GM12874 (cell line): ENCODE data around the gene SAMD4A.

ENCODE experiments used
- TF ChIP-seq, protein P1 (sequence below): IDR thresholded peaks from 2 replicates; pipeline ENCODE4 v1.5.1; 2011; ENCODE audit warnings: low read depth, mild to moderate bottlenecking, control low read depth, low read length, moderate library complexity; ENCODE audit not compliant: insufficient read depth

The SAMD4A gene

DNA sequence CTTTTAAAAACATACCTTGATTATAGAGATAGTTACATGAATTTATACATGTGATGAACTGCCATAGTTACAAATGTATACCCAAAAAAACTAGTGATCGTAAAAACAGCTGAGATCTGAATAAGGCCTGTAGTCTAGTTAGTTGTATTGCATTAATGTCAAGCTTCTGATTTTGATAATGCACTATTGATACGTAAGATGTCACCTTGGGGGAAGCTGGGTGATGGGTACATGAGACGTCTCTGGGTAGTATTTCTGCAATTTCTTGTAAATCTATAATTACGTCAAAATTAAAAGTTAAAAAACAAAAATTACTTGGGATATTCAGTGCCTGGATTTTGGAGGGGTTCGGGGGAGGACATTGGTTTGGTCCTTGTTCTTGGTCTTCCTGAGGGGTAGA, 144.4 kb downstream of the SAMD4A start:
- TF ChIP-seq, protein P1, sequence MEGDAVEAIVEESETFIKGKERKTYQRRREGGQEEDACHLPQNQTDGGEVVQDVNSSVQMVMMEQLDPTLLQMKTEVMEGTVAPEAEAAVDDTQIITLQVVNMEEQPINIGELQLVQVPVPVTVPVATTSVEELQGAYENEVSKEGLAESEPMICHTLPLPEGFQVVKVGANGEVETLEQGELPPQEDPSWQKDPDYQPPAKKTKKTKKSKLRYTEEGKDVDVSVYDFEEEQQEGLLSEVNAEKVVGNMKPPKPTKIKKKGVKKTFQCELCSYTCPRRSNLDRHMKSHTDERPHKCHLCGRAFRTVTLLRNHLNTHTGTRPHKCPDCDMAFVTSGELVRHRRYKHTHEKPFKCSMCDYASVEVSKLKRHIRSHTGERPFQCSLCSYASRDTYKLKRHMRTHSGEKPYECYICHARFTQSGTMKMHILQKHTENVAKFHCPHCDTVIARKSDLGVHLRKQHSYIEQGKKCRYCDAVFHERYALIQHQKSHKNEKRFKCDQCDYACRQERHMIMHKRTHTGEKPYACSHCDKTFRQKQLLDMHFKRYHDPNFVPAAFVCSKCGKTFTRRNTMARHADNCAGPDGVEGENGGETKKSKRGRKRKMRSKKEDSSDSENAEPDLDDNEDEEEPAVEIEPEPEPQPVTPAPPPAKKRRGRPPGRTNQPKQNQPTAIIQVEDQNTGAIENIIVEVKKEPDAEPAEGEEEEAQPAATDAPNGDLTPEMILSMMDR, result no peak

DNA sequence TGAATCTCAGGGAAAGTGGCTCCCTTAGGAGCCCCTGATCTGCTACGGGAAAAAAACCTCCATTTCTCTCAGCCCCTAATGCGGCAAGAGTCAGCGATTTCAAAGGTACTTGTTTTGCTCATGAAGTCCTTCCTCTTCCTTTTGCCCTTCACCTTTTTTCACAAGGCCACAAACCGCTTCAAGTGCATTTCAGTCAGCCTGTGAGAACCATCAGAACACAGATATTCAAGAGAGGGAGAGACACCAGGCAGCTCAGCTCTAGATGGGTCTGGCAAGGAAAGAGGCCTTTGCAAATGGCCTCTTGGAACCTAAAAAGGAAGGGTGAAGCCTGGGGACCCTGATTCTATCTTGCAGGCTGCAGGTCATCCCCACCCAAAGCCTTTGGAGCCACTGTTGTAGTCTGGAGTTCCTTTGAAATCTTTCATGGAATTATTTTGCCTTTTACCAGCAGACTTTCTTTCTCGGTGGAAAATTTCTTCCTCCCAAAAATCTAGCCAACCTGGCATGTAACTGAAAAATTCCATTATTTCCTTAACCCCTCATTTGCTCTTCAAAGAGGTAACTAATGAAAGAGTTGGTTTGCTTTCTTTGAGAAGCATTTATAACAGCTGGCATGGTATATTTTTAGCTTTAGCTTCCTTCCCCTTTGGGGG, 145.0 kb downstream of the SAMD4A start:
- TF ChIP-seq, protein P1, result no peak

DNA sequence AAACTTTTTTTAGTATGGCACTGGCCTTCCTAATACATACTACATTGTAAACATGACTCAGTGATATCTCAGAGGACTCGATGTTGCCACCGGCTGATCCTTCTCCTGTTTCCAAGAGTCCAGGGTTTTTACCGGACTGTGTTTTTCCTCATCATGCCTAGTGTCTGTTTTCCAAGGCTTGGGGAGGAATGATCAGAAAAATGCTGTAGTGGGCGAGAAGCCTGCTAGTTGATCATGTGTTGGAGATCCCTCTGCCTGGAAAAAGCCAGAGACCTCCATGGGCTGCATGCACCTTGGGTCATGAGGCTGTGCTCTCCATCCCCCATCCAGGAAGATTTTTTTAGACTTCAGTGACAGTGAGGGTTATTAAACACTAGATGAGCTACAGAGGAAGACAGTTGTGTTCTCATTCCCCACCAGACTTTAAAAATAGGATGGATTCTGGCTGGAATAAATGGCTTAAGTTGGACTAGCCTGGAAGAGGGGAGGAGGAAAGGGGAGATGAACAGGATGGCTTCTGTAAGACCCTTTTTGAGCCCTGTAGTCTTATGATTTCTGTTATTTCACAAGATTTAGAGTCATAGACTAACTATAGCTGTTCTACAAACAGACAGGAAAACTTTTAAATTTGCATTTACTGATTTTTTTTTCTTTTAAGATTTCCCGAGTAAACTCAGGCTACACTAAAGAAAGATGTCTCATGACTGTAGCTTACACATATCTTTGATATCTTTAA, 145.7 kb downstream of the SAMD4A start:
- TF ChIP-seq, protein P1, result no peak

DNA sequence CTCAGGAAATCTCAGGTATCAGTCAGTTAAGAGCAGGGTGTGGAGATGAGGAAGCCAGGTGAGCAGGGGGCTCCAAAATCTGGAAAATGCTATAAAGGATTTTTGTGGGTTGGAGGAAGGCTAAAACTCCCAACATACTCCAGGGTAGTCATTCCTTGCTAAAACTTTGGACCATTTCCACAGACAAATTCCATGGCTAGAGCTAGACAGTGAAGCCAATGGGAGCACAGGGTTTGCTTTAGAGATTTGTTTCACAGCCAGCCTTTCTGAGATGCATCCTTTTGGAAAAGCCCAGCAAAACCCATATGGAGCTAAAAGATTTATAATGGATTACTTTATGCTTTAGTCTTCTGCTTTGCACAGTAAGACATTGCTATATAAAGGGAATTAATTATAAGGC, 146.5 kb downstream of the SAMD4A start:
- TF ChIP-seq, protein P1, result no peak

- TF ChIP-seq, protein P1, result no peak
These were observed 148.3 kb downstream of the SAMD4A start for GRCh38 chr14:54715239-54715638.

DNA sequence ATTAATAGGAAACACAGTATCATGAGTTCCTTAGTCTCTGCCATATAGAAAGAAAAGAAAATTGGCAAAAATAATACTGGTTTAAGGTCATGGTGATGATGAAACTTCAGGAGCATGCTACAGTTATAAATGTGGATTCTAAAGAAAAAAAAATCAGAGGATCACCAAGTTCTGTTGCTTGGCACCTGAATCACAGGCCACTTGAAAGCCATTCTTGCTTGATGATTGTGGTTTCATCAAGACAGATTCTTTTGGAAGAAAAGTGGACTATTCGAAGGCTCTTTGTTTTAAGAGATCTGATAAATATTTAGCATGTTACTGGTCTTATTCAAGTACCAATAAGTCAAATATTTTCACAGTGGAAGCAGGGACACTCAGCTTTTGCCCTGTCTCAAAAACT, 148.9 kb downstream of the SAMD4A start:
- TF ChIP-seq, protein P1, result no peak

- TF ChIP-seq, protein P1, result no peak
These were observed 149.9 kb downstream of the SAMD4A start for GRCh38 chr14:54716862-54717261.
